Naive B cell (primary cell): ENCODE measurements around the gene AMMECR1. TPM values are rescaled to one million over a fixed set of nuclear protein-coding genes. Genes with fewer than 3 reads are reported as not detected.
"Not testable (repeated sequence)": the region's sequence is repeated elsewhere in the genome, so short reads cannot be mapped to it uniquely, and the experiment has no call there.

Experiments used
- ATAC-seq, 2 donors: fragments of 150-1000 bp; cut with Tn5 transposase; 2 replicates each; pipeline ENCODE4 v1.10.0; 2021; ENCODE audit warnings: low read depth in 2 of 2, mild to moderate bottlenecking in 2 of 2, moderate library complexity in 2 of 2
- DNase-seq: peaks from one replicate; pipeline ENCODE4 v3.0.0; 2022
- H3K27ac Mint-ChIP-seq, 6 donors: one replicate each; pipeline ENCODE4 v1.8.0; 2020 to 2022; ENCODE audit warnings: mild to moderate bottlenecking in 6 of 6, mixed read lengths in 6 of 6, moderate library complexity in 5 of 6, inconsistent platforms in 2 of 6
- H3K27me3 Mint-ChIP-seq, 3 donors: one replicate each; pipeline ENCODE4 v1.8.0; 2021 to 2022; ENCODE audit warnings: mixed read lengths in 3 of 3, mild to moderate bottlenecking in 1 of 3
- H3K36me3 Mint-ChIP-seq, 2 donors: one replicate each; pipeline ENCODE4 v1.8.0; 2020 to 2022; ENCODE audit warnings: mixed read lengths in 2 of 2, inconsistent platforms in 1 of 2, mild to moderate bottlenecking in 1 of 2
- H3K4me1 Mint-ChIP-seq, 3 donors: one replicate each; pipeline ENCODE4 v1.8.0; 2020 to 2022; ENCODE audit warnings: mixed read lengths in 3 of 3, inconsistent platforms in 1 of 3, mild to moderate bottlenecking in 1 of 3, moderate library complexity in 1 of 3
- H3K4me3 Mint-ChIP-seq, 8 donors: one replicate each; pipeline ENCODE4 v1.8.0; 2020 to 2022; ENCODE audit warnings: mild to moderate bottlenecking in 8 of 8, mixed read lengths in 8 of 8, moderate library complexity in 8 of 8, inconsistent platforms in 2 of 8
- H3K9me3 Mint-ChIP-seq, 7 donors: one replicate each; pipeline ENCODE4 v1.8.0; 2020 to 2022; ENCODE audit warnings: mixed read lengths in 7 of 7, mild to moderate bottlenecking in 5 of 7, inconsistent platforms in 2 of 7, moderate library complexity in 1 of 7
- polyA plus RNA-seq, 6 donors: library from polyadenylated mRNA; unstranded; fragments of 300-500 nt; fragmentation: Illumina TruSeq; gene quantifications; one replicate each; pipeline ENCODE4 v1.2.3, GENCODE V29; 2021; ENCODE audit warnings: low read depth in 6 of 6

AMMECR1 gene
- polyA plus RNA-seq, 6 donors from 2014 or later = 4.4 to 11.4 (median 8.2) TPM

GRCh38 chrX:110162867-110163266, 155.0 kb downstream of the AMMECR1 start:
- no peak for DNase-seq
- Mint-ChIP-seq H3K36me3 (no peaks in the 10 kb centered on the region), H3K4me1 (peaks cover 10 to 12% (median 11%) of the 10 kb centered on the region in 3 donors), H3K9me3 (no peaks in the 10 kb centered on the region), H3K27me3 (no peaks in the 10 kb centered on the region), H3K27ac (no peak overlapping the region), H3K4me3 (no peak overlapping the region)
- no peak for ATAC-seq

- no peak overlapping the region for H3K27ac Mint-ChIP-seq
- H3K27me3 Mint-ChIP-seq = no peaks in the 10 kb centered on the region
- H3K4me1 Mint-ChIP-seq = peaks cover 10 to 12% (median 11%) of the 10 kb centered on the region in 3 donors
- H3K4me3 Mint-ChIP-seq = no peak overlapping the region
- no peaks in the 10 kb centered on the region for H3K36me3 Mint-ChIP-seq
- ATAC-seq (no peak), DNase-seq (no peak)
- no peaks in the 10 kb centered on the region for H3K9me3 Mint-ChIP-seq
These were observed 155.8 kb downstream of the AMMECR1 start for GRCh38 chrX:110162131-110162530.

GRCh38 chrX:110161361-110161686, 156.6 kb downstream of the AMMECR1 start:
- Mint-ChIP-seq H3K27me3 (no peaks in the 10 kb centered on the region), H3K4me1 (peaks cover 10 to 12% (median 11%) of the 10 kb centered on the region in 3 donors), H3K9me3 (no peaks in the 10 kb centered on the region), H3K27ac (no peak overlapping the region), H3K36me3 (no peaks in the 10 kb centered on the region), H3K4me3 (no peak overlapping the region)
- no peak for ATAC-seq
- no peak for DNase-seq

- no peaks in the 10 kb centered on the region for H3K9me3 Mint-ChIP-seq
- H3K27ac Mint-ChIP-seq = peak overlapping the region in 3 of 6 donors; percentile 65 to 85 (median 79)
- peaks cover 0 to 6% (median 0%) of the 10 kb centered on the region in 3 donors for H3K27me3 Mint-ChIP-seq
- ATAC-seq (peak; percentile 40 to 46), DNase-seq (no peak)
- no peaks in the 10 kb centered on the region for H3K36me3 Mint-ChIP-seq
- no peak overlapping the region for H3K4me3 Mint-ChIP-seq
- peaks cover 10 to 12% (median 11%) of the 10 kb centered on the region in 3 donors for H3K4me1 Mint-ChIP-seq
These were observed 158.0 kb downstream of the AMMECR1 start for GRCh38 chrX:110159865-110160264.

GRCh38 chrX:110159235-110159634, 158.7 kb downstream of the AMMECR1 start:
- no peak for DNase-seq
- ATAC-seq = peak; percentile 18 to 28
- Mint-ChIP-seq H3K4me1 (peaks cover 10 to 12% (median 11%) of the 10 kb centered on the region in 3 donors), H3K9me3 (no peaks in the 10 kb centered on the region), H3K36me3 (no peaks in the 10 kb centered on the region), H3K27ac (peak overlapping the region; percentile 27 to 85 (median 48)), H3K4me3 (no peak overlapping the region), H3K27me3 (peaks cover 0 to 8% (median 0%) of the 10 kb centered on the region in 3 donors)

GRCh38 chrX:110157444-110157843, 160.4 kb downstream of the AMMECR1 start:
- peaks cover 0 to 8% (median 0%) of the 10 kb centered on the region in 3 donors for H3K27me3 Mint-ChIP-seq
- DNase-seq = no peak
- no peak for ATAC-seq
- H3K4me3 Mint-ChIP-seq = no peak overlapping the region
- H3K36me3 Mint-ChIP-seq = no peaks in the 10 kb centered on the region
- no peak overlapping the region for H3K27ac Mint-ChIP-seq
- H3K4me1 Mint-ChIP-seq = peaks cover 10 to 12% (median 11%) of the 10 kb centered on the region in 3 donors
- H3K9me3 Mint-ChIP-seq = no peaks in the 10 kb centered on the region

GRCh38 chrX:110156167-110156754, 161.6 kb downstream of the AMMECR1 start:
- Mint-ChIP-seq H3K36me3 (no peaks in the 10 kb centered on the region), H3K27me3 (peaks cover 0 to 8% (median 0%) of the 10 kb centered on the region in 3 donors), H3K9me3 (no peaks in the 10 kb centered on the region), H3K4me3 (no peak overlapping the region), H3K27ac (peak overlapping the region in 1 of 6 donors; percentile 36), H3K4me1 (peaks cover 10 to 12% (median 11%) of the 10 kb centered on the region in 3 donors)
- ATAC-seq (no peak), DNase-seq (peak; percentile 21)

- Mint-ChIP-seq H3K27ac (peak overlapping the region in 1 of 6 donors; percentile 81), H3K27me3 (peaks cover 0 to 8% (median 0%) of the 10 kb centered on the region in 3 donors), H3K9me3 (no peaks in the 10 kb centered on the region), H3K4me1 (peaks cover 10 to 12% (median 11%) of the 10 kb centered on the region in 3 donors), H3K36me3 (no peaks in the 10 kb centered on the region), H3K4me3 (no peak overlapping the region)
- no peak for ATAC-seq
- no peak for DNase-seq
These were observed 162.1 kb downstream of the AMMECR1 start for GRCh38 chrX:110155759-110156158.

- H3K36me3 Mint-ChIP-seq, ATAC-seq, H3K27me3 Mint-ChIP-seq, H3K9me3 Mint-ChIP-seq, H3K4me3 Mint-ChIP-seq, H3K4me1 Mint-ChIP-seq, DNase-seq: not testable (repeated sequence)
- peak overlapping the region in 1 of 6 donors; percentile 39 for H3K27ac Mint-ChIP-seq
These were observed 163.6 kb downstream of the AMMECR1 start for GRCh38 chrX:110154328-110154727.

GRCh38 chrX:110153896-110154295, 164.0 kb downstream of the AMMECR1 start:
- Mint-ChIP-seq H3K27me3 (peaks cover 0 to 8% (median 0%) of the 10 kb centered on the region in 3 donors), H3K9me3 (no peaks in the 10 kb centered on the region), H3K4me1 (peaks cover under 1 to 1% (median 1%) of the 10 kb centered on the region in 3 donors), H3K4me3 (no peak overlapping the region), H3K27ac (no peak overlapping the region), H3K36me3 (peaks cover 0 to 9% of the 10 kb centered on the region in 2 donors)
- DNase-seq (no peak), ATAC-seq (no peak)

GRCh38 chrX:110153244-110153643, 164.6 kb downstream of the AMMECR1 start:
- ATAC-seq = no peak
- Mint-ChIP-seq H3K36me3 (peaks cover 0 to 9% of the 10 kb centered on the region in 2 donors), H3K27ac (no peak overlapping the region)

GRCh38 chrX:110146521-110146920, 171.4 kb downstream of the AMMECR1 start:
- no peak overlapping the region for H3K4me3 Mint-ChIP-seq
- peaks cover 4 to 5% (median 4%) of the 10 kb centered on the region in 3 donors for H3K4me1 Mint-ChIP-seq
- peak overlapping the region in 1 of 6 donors; percentile 8 for H3K27ac Mint-ChIP-seq
- peaks cover 0 to 4% (median 0%) of the 10 kb centered on the region in 7 donors for H3K9me3 Mint-ChIP-seq
- H3K36me3 Mint-ChIP-seq = peaks cover 0 to 9% of the 10 kb centered on the region in 2 donors
- ATAC-seq (peak; percentile 56 to 58), DNase-seq (peak; percentile 30)
- H3K27me3 Mint-ChIP-seq = no peaks in the 10 kb centered on the region

More at GRCh38 chrX:110153244-110153643, 164.6 kb downstream of the AMMECR1 start:
- DNase-seq = no peak
- Mint-ChIP-seq H3K9me3 (peaks cover 0 to under 1% (median 0%) of the 10 kb centered on the region in 7 donors), H3K27me3 (peaks cover 0 to 8% (median 0%) of the 10 kb centered on the region in 3 donors), H3K4me3 (no peak overlapping the region), H3K4me1 (no peaks in the 10 kb centered on the region)

GRCh38 chrX:110145854-110146253, 172.0 kb downstream of the AMMECR1 start:
- no peak overlapping the region for H3K27ac Mint-ChIP-seq
- DNase-seq (peak; percentile 12), ATAC-seq (peak; percentile 53 to 59)
- peaks cover 0 to 4% (median 0%) of the 10 kb centered on the region in 7 donors for H3K9me3 Mint-ChIP-seq
- H3K4me3 Mint-ChIP-seq = no peak overlapping the region
- peaks cover 4 to 6% (median 4%) of the 10 kb centered on the region in 3 donors for H3K4me1 Mint-ChIP-seq
- no peaks in the 10 kb centered on the region for H3K27me3 Mint-ChIP-seq
- H3K36me3 Mint-ChIP-seq = peaks cover 0 to 9% of the 10 kb centered on the region in 2 donors

GRCh38 chrX:110145311-110145710, 172.6 kb downstream of the AMMECR1 start:
- Mint-ChIP-seq H3K36me3 (peaks cover 0 to 9% of the 10 kb centered on the region in 2 donors), H3K4me3 (no peak overlapping the region), H3K9me3 (peaks cover 0 to 4% (median 0%) of the 10 kb centered on the region in 7 donors), H3K27ac (peak overlapping the region in 1 of 6 donors; percentile 22), H3K27me3 (no peaks in the 10 kb centered on the region), H3K4me1 (peaks cover 4 to 6% (median 4%) of the 10 kb centered on the region in 3 donors)
- DNase-seq = no peak
- no peak for ATAC-seq
